NCI-H460 (cell line): ENCODE data around the gene STX8. TPM values are rescaled to one million over a fixed set of nuclear protein-coding genes. Genes with fewer than 3 reads are reported as not detected.

Experiments used
- DNase-seq: peaks from one replicate; pipeline ENCODE4 v3.0.0-alpha.2; 2016; ENCODE audit warnings: low read depth; ENCODE audit errors: extremely low read depth
- total RNA-seq: library from RNA; depleted of rRNA; stranded (reverse); fragments of >200 nt; shearing (Covaris generic); gene quantifications from 2 replicates; pipeline ENCODE4 v1.2.3, GENCODE V29; 2014

STX8 gene
- total RNA-seq, 1 experiment from 2014 or later: 108 TPM

- no peak for DNase-seq
These were observed 129.1 kb downstream of the STX8 start for GRCh38 chr17:9446528-9446927.

GRCh38 chr17:9445424-9445823 is 130.2 kb downstream of the STX8 start:
- DNase-seq: no peak

GRCh38 chr17:9444687-9445086 is 130.9 kb downstream of the STX8 start:
- DNase-seq: no peak

GRCh38 chr17:9443811-9444210 is 131.8 kb downstream of the STX8 start:
- no peak for DNase-seq

GRCh38 chr17:9439851-9440250 is 135.8 kb downstream of the STX8 start:
- no peak for DNase-seq

GRCh38 chr17:9436630-9437029 is 139.0 kb downstream of the STX8 start:
- no peak for DNase-seq

- DNase-seq: no peak
These were observed 140.5 kb downstream of the STX8 start for GRCh38 chr17:9435165-9435564.

- no peak for DNase-seq
These were observed 141.0 kb downstream of the STX8 start for GRCh38 chr17:9434642-9435057.

- DNase-seq: no peak
These were observed 142.6 kb downstream of the STX8 start for GRCh38 chr17:9432934-9433421.

- DNase-seq: no peak
These were observed 143.3 kb downstream of the STX8 start for GRCh38 chr17:9432134-9432885.

- no peak for DNase-seq
These were observed 144.0 kb downstream of the STX8 start for GRCh38 chr17:9431620-9432019.

- DNase-seq: no peak
These were observed 147.9 kb downstream of the STX8 start for GRCh38 chr17:9427465-9428315.

- DNase-seq: no peak
These were observed 151.5 kb downstream of the STX8 start for GRCh38 chr17:9424071-9424640.

- DNase-seq: no peak
These were observed 154.1 kb downstream of the STX8 start for GRCh38 chr17:9421525-9421924.

GRCh38 chr17:9419932-9420453 is 155.6 kb downstream of the STX8 start:
- no peak for DNase-seq

GRCh38 chr17:9414471-9414870 is 161.1 kb downstream of the STX8 start:
- DNase-seq: no peak

GRCh38 chr17:9410737-9411136 is 164.9 kb downstream of the STX8 start:
- no peak for DNase-seq

- no peak for DNase-seq
These were observed 165.3 kb downstream of the STX8 start for GRCh38 chr17:9410301-9410700.

GRCh38 chr17:9409878-9410277 is 165.7 kb downstream of the STX8 start:
- DNase-seq: no peak

GRCh38 chr17:9408868-9409829 is 166.5 kb downstream of the STX8 start:
- DNase-seq: no peak
